GM12878 (cell line): Measurements from ENCODE around the gene ACCSL. TPM values are rescaled to one million over a fixed set of nuclear protein-coding genes. Genes with fewer than 3 reads are reported as not detected.

ENCODE experiments used
- ATAC-seq: fragments of 200-7000 bp; cut with Tn5 transposase; 3 replicates; pipeline ENCODE4 v1.9.1; 2020; ENCODE audit warnings: mild to moderate bottlenecking, moderate library complexity
- BruUV-seq: library from RNA; stranded (reverse); fragments of 400-500 nt; replicated peaks from 2 replicates; lab custom pipeline; 2021; lab: Mats Ljungman, UMichigan
- CTCF ChIA-PET: fragments of 300-600 bp; sonication (Branson Sonifier 250); formaldehyde crosslinking; extraction: SDS; loops from one replicate; lab custom pipeline; 2021; ENCODE audit warnings: inconsistent platforms; lab: Yijun Ruan, JAX
- POLR2A ChIA-PET: fragments of 350-600 bp; formaldehyde crosslinking; extraction: SDS; loops from one replicate; lab custom pipeline; 2021; ENCODE audit warnings: inconsistent platforms; lab: Charles Lee
- RAD21 ChIA-PET: fragments of 300-600 bp; sonication (Branson Sonifier 250); formaldehyde crosslinking; loops from one replicate; lab custom pipeline; 2023; ENCODE audit warnings: antibody characterized with exemption; ENCODE audit not compliant: unreplicated experiment; lab: Charles Lee
- SMC1A ChIA-PET: fragments of 300-600 bp; sonication (Branson Sonifier 250); formaldehyde crosslinking; loops from one replicate; lab custom pipeline; 2023; ENCODE audit not compliant: unreplicated experiment, uncharacterized antibody; lab: Charles Lee
- DNase-seq: peaks from one replicate; pipeline ENCODE4 v3.0.0-alpha.2; 2011; ENCODE audit warnings: low read depth, low spot score
- FAIRE-seq: peaks from 3 replicates; lab custom pipeline; 2011; peaks lifted over from hg19 to GRCh38; lab: Jason Lieb, UNC
- H2AFZ ChIP-seq: 2 replicates; pipeline ENCODE4 v1.6.0; 2011; ENCODE audit warnings: low read depth, low read length, control low read depth; ENCODE audit not compliant: control insufficient read depth
- H3K27ac ChIP-seq: 2 replicates; pipeline ENCODE4 v1.5.1; 2011; ENCODE audit warnings: control low read depth; ENCODE audit not compliant: control insufficient read depth, insufficient read depth
- H3K27me3 ChIP-seq, 2 experiments: replicated peaks in 1 of 2; 2 replicates each; pipeline versions ENCODE4 v1.6.0 to v1.6.1; 2011; ENCODE audit warnings: low read length in 1 of 2; ENCODE audit not compliant: control insufficient read depth in 2 of 2, insufficient read depth in 2 of 2
- H3K36me3 ChIP-seq, 2 experiments: 2 replicates each; pipeline ENCODE4 v1.5.1; 2011; ENCODE audit warnings: low read length in 1 of 2; ENCODE audit not compliant: control insufficient read depth in 2 of 2, insufficient read depth in 2 of 2
- H3K4me1 ChIP-seq: 2 replicates; pipeline ENCODE4 v1.6.1; 2011; ENCODE audit warnings: mild to moderate bottlenecking, low read length, moderate library complexity, mixed read lengths; ENCODE audit not compliant: control insufficient read depth, insufficient read depth
- H3K4me2 ChIP-seq: 2 replicates; pipeline ENCODE4 v1.6.0; 2011; ENCODE audit warnings: control low read depth; ENCODE audit not compliant: control insufficient read depth, insufficient read depth
- H3K4me3 ChIP-seq: fragments of 200-600 bp; sonication (generic); 2 replicates; pipeline ENCODE4 v1.5.1; 2016
- H3K79me2 ChIP-seq: 2 replicates; pipeline ENCODE4 v1.6.0; 2011; ENCODE audit warnings: low read length; ENCODE audit not compliant: control insufficient read depth, insufficient read depth
- H3K9ac ChIP-seq: 2 replicates; pipeline ENCODE4 v1.8.0; 2011; ENCODE audit warnings: low read length, control low read depth, mixed read lengths; ENCODE audit not compliant: control insufficient read depth, insufficient read depth
- H3K9me3 ChIP-seq: replicated peaks from 3 replicates; pipeline ENCODE4 v1.5.1; 2011; ENCODE audit warnings: mild to moderate bottlenecking, low read length; ENCODE audit not compliant: control insufficient read depth, insufficient read depth
- H4K20me1 ChIP-seq: 2 replicates; pipeline ENCODE4 v1.6.0; 2011; ENCODE audit not compliant: control insufficient read depth, insufficient read depth
- BMI1 ChIP-seq: fragments of 450-650 bp; IDR thresholded peaks from 2 replicates; pipeline ENCODE4 v1.6.1; 2016; ENCODE audit warnings: mild to moderate bottlenecking, moderate library complexity, borderline replicate concordance
- CHD2 ChIP-seq: IDR thresholded peaks from 2 replicates; pipeline ENCODE4 v1.6.1; 2011; ENCODE audit warnings: low read depth, low read length, improper control_type of control experiment, borderline replicate concordance
- GATAD2B ChIP-seq: fragments of 450-650 bp; conservative IDR thresholded peaks from 2 replicates; pipeline ENCODE4 v1.6.1; 2017; ENCODE audit warnings: low read depth, mild to moderate bottlenecking, moderate library complexity
- KDM1A ChIP-seq: fragments of 200-600 bp; sonication (generic); IDR thresholded peaks from 2 replicates; pipeline ENCODE4 v1.6.1; 2016; ENCODE audit warnings: borderline replicate concordance
- PAX5 ChIP-seq: IDR thresholded peaks from 2 replicates; pipeline ENCODE4 v1.6.1; 2011; ENCODE audit warnings: low read depth, low read length, borderline replicate concordance
- RBBP5 ChIP-seq: fragments of 200-600 bp; sonication (generic); conservative IDR thresholded peaks from 2 replicates; pipeline ENCODE4 v1.6.1; 2016
- RFX5 ChIP-seq: IDR thresholded peaks from 2 replicates; pipeline ENCODE4 v1.6.1; 2011; ENCODE audit warnings: low read depth, low read length, improper control_type of control experiment
- TCF7 ChIP-seq: IDR thresholded peaks from 2 replicates; pipeline ENCODE4 v1.6.1; 2014; ENCODE audit warnings: antibody characterized with exemption, borderline replicate concordance
- WGBS: methylation state at CpG from one replicate; pipeline ENCODE4 v1.1.6; 2016; ENCODE audit warnings: low lambda C conversion rate; ENCODE audit not compliant: insufficient replicate concordance, insufficient coverage; ENCODE audit errors: missing lambda C conversion rate; 5-methylcytosine and 5-hydroxymethylcytosine counted together
- in situ Hi-C: fragments of 300-500 bp; cut with MboI; formaldehyde crosslinking; loops from 9 replicates; pipeline ENCODE4 v1.14.3; 2018; ENCODE audit warnings: mixed read lengths
- intact Hi-C: fragments of 100-400 bp; cut with micrococcal nuclease; formaldehyde crosslinking; loops from one replicate; pipeline ENCODE4 v1.14.2; 2022; ENCODE audit not compliant: unreplicated experiment
- polyA plus RNA-seq, 11 experiments: library from polyadenylated mRNA; depleted of rRNA in 4 of 11; unstranded in 6 of 11; stranded (reverse) in 5 of 11; fragments of >200 nt; fragmentation: Nextera tagmentation in 4 of 11; fragmentation: Illumina TruSeq in 1 of 11; extraction: Ambion mirVana in 4 of 11; extraction: Trizol in 1 of 11; gene quantifications; 1 replicate in 1 of 11; 2 replicates in 10 of 11; pipeline versions ENCODE4 v1.2.1 to v1.2.3, GENCODE V29; 2011 to 2016; ENCODE audit warnings: inconsistent platforms in 2 of 11, missing spikeins in 2 of 11, low read depth in 1 of 11
- total RNA-seq, 4 experiments: library from RNA; depleted of rRNA in 3 of 4; stranded (reverse); fragments of >200 nt in 3 of 4; fragmentation: Illumina TruSeq in 1 of 4; extraction: Trizol in 1 of 4; gene quantifications; 2 replicates each; pipeline versions ENCODE4 v1.2.1 to v1.2.3, GENCODE V29; 2013 to 2021
- TF ChIP-seq, protein P1 (sequence below): fragments of 450-650 bp; IDR thresholded peaks from 2 replicates; pipeline ENCODE4 v1.6.1; 2017; ENCODE audit warnings: antibody characterized with exemption, mild to moderate bottlenecking, moderate library complexity

ACCSL gene
- total and polyA plus RNA-seq, 10 of the 15 experiments (the other 5 are each of a cell fraction or from before 2014, with no cell fraction given), result 0.15 TPM; not detected in 9

DNA sequence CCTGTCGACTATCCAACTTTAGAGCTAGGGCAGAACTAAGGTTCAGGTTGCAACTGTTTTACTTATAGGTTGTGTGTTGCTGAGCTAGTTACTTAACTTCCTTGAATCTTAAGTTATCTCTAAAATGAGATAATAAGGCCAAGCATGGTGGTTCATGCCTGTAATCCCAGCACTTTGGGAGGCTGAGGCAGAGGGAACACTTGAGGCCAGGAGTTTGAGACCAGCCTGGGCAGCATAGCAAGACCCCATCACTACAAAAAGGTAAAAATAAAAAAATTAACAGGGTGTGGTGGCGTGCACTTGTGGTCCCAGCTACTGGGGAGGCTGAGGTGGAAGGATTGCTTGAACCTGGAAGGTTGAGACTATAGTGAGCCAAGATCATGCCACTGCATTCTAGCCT lies 20.4 kb downstream of the ACCSL start:
- no peak overlapping the region for H3K27ac ChIP-seq
- no peak overlapping the region for H2AFZ ChIP-seq
- FAIRE-seq (no peak), ATAC-seq (no peak), DNase-seq (no peak)
- H3K9ac ChIP-seq, result no peak overlapping the region
- ChIA-PET CTCF (interaction anchor here (0.7 to 10.8 kb wide), 3 partner anchors 25 to 217 kb away, joined by 3 to 77 read pairs (median 4); partner anchors contain the start of gene EXT2), RAD21 (no interaction called here), POLR2A (interaction anchor here (1.0 kb wide), 1 partner anchor 27 kb away, joined by 3 read pairs; the partner anchor contains the start of gene EXT2), SMC1A (interaction anchor here (0.6 to 1.3 kb wide), 3 partner anchors 36 to 543 kb away, joined by 3 read pairs; no protein-coding TSS in a partner anchor)
- H3K4me2 ChIP-seq, result no peak overlapping the region
- no peak overlapping the region for H3K4me3 ChIP-seq
- intact Hi-C loops (loop anchor here (10.0 kb wide), 1 partner anchor 123 kb away; the partner anchor contains the start of gene C11orf96), in situ Hi-C loops (no loop called here)
- no peaks in the 10 kb centered on the region; a peak in 2 of 4 replicates for H3K36me3 ChIP-seq
- H3K79me2 ChIP-seq, result peaks cover 2% of the 10 kb centered on the region
- H3K27me3 ChIP-seq, result no peaks in the 10 kb centered on the region
- WGBS, result 96% methylated on average over 2 of the region's 2 CpGs
- BruUV-seq, result no TSS peak
- no peaks in the 10 kb centered on the region for H4K20me1 ChIP-seq
- TF ChIP-seq TCF7 (no peak), RFX5 (no peak), CHD2 (no peak), GATAD2B (no peak), KDM1A (no peak), PAX5 (no peak), RBBP5 (no peak), BMI1 (no peak)
- TF ChIP-seq, protein P1, sequence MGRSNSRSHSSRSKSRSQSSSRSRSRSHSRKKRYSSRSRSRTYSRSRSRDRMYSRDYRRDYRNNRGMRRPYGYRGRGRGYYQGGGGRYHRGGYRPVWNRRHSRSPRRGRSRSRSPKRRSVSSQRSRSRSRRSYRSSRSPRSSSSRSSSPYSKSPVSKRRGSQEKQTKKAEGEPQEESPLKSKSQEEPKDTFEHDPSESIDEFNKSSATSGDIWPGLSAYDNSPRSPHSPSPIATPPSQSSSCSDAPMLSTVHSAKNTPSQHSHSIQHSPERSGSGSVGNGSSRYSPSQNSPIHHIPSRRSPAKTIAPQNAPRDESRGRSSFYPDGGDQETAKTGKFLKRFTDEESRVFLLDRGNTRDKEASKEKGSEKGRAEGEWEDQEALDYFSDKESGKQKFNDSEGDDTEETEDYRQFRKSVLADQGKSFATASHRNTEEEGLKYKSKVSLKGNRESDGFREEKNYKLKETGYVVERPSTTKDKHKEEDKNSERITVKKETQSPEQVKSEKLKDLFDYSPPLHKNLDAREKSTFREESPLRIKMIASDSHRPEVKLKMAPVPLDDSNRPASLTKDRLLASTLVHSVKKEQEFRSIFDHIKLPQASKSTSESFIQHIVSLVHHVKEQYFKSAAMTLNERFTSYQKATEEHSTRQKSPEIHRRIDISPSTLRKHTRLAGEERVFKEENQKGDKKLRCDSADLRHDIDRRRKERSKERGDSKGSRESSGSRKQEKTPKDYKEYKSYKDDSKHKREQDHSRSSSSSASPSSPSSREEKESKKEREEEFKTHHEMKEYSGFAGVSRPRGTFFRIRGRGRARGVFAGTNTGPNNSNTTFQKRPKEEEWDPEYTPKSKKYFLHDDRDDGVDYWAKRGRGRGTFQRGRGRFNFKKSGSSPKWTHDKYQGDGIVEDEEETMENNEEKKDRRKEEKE, result no peak
- peaks cover 11% of the 10 kb centered on the region for H3K4me1 ChIP-seq
- no peaks in the 10 kb centered on the region for H3K9me3 ChIP-seq
